ENCODE measurements around the gene PRKCA. TPM values are rescaled to one million over a fixed set of nuclear protein-coding genes. Genes with fewer than 3 reads are reported as not detected.

The PRKCA gene
- total and polyA plus RNA-seq, 2 experiments from 2014 or later, result 6.4 to 35.4 TPM

DNA sequence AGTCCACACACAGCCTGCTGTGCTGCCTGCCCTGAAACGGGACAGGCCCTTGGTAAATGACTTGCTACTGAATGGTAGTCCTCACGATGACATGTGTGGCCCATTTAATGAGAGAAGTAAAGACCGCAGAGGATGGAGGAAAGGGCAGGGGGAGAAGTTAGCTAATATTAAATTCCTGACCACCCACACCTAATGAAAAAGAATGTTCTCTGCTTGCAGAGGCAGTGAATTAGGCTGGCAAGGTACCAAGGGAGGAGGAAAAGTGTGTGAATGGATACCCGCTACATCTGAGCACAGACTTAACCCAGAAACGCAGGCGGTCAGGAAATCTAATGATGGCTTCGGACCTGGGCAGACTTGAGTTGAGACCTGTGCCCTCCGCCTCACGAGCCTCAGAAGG, 141.2 kb downstream of the PRKCA start (continued):
- TF ChIP-seq JUNB (IDR thresholded peaks at IDR 0.05; ENCODE audit: unreplicated experiment), result no peak
- no peak for TF ChIP-seq EZH2 (IDR thresholded peaks at IDR 0.05; ENCODE audit: low read depth, unreplicated experiment)
- no peak for TF ChIP-seq NANOG (IDR thresholded peaks at IDR 0.05; ENCODE audit: borderline replicate concordance)
- TF ChIP-seq ZNF331 (CRISPR knock-in tag; IDR thresholded peaks at IDR 0.05; ENCODE audit: low read depth), result no peak
- no peak for TF ChIP-seq POLR2AphosphoS5 (IDR thresholded peaks at IDR 0.05; ENCODE audit: low read depth)
- no peak for TF ChIP-seq CREB1 (CRISPR knock-in tag; IDR thresholded peaks at IDR 0.05; ENCODE audit: low read depth)
- TF ChIP-seq CTCF (conservative IDR thresholded peaks at IDR 0.05; ENCODE audit: low read depth in 2 of 2), result no peak
- TF ChIP-seq ZNF114 (CRISPR knock-in tag; IDR thresholded peaks at IDR 0.05), result no peak
- no peak for TF ChIP-seq ETS1 (IDR thresholded peaks at IDR 0.05)
- TF ChIP-seq, protein P1, sequence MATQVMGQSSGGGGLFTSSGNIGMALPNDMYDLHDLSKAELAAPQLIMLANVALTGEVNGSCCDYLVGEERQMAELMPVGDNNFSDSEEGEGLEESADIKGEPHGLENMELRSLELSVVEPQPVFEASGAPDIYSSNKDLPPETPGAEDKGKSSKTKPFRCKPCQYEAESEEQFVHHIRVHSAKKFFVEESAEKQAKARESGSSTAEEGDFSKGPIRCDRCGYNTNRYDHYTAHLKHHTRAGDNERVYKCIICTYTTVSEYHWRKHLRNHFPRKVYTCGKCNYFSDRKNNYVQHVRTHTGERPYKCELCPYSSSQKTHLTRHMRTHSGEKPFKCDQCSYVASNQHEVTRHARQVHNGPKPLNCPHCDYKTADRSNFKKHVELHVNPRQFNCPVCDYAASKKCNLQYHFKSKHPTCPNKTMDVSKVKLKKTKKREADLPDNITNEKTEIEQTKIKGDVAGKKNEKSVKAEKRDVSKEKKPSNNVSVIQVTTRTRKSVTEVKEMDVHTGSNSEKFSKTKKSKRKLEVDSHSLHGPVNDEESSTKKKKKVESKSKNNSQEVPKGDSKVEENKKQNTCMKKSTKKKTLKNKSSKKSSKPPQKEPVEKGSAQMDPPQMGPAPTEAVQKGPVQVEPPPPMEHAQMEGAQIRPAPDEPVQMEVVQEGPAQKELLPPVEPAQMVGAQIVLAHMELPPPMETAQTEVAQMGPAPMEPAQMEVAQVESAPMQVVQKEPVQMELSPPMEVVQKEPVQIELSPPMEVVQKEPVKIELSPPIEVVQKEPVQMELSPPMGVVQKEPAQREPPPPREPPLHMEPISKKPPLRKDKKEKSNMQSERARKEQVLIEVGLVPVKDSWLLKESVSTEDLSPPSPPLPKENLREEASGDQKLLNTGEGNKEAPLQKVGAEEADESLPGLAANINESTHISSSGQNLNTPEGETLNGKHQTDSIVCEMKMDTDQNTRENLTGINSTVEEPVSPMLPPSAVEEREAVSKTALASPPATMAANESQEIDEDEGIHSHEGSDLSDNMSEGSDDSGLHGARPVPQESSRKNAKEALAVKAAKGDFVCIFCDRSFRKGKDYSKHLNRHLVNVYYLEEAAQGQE (IDR thresholded peaks at IDR 0.05; ENCODE audit: unreplicated experiment), result no peak

- H3K27me3 ChIP-seq (ENCODE audit: insufficient read depth), result no peaks in the 10 kb centered on the region
- Mint-ChIP-seq H3K27ac (no peak overlapping the region), H3K4me3 (no peak overlapping the region), H3K9me3 (no peaks in the 10 kb centered on the region), H3K4me1 (peaks cover 21% of the 10 kb centered on the region), H3K27me3 (ENCODE audit: insufficient read depth, low read depth, poor library complexity) (peaks cover 4% of the 10 kb centered on the region), H3K36me3 (ENCODE audit: low read depth) (no peaks in the 10 kb centered on the region)
- H3K79me2 ChIP-seq (replicated peaks; ENCODE audit: insufficient read depth), result no peaks in the 10 kb centered on the region; the same call in 1 of the 2 replicates
- peaks cover 8% of the 10 kb centered on the region; the same call in 1 of the 2 replicates for H3K4me1 ChIP-seq (ENCODE audit: insufficient read depth)
- ATAC-seq (no peak), DNase-seq (ENCODE audit: low spot score) (no peak)
- H4K20me1 ChIP-seq (replicated peaks; ENCODE audit: insufficient read depth), result no peaks in the 10 kb centered on the region
- no peak overlapping the region for H3K4me3 ChIP-seq
- H2AFZ ChIP-seq, result no peak overlapping the region
- no peak overlapping the region for H3K27ac ChIP-seq (ENCODE audit: low read depth)
- no peak overlapping the region for H3K4me2 ChIP-seq
- peaks cover 6% of the 10 kb centered on the region; the same call in 1 of the 2 replicates for H3K9me2 ChIP-seq (ENCODE audit: insufficient read depth)
- no peaks in the 10 kb centered on the region for H3K36me3 ChIP-seq (ENCODE audit: insufficient read depth)
- no peaks in the 10 kb centered on the region for H3F3A ChIP-seq (replicated peaks; ENCODE audit: low read depth)
- TF ChIP-seq ZNF331 (CRISPR knock-in tag; IDR thresholded peaks at IDR 0.05; ENCODE audit: low read depth) (no peak), JUNB (IDR thresholded peaks at IDR 0.05; ENCODE audit: unreplicated experiment) (no peak), POLR2AphosphoS5 (IDR thresholded peaks at IDR 0.05; ENCODE audit: low read depth) (no peak), CREB1 (CRISPR knock-in tag; IDR thresholded peaks at IDR 0.05; ENCODE audit: low read depth) (no peak), CTCF (conservative IDR thresholded peaks at IDR 0.05; ENCODE audit: low read depth in 2 of 2) (no peak)
These were observed 141.6 kb downstream of the PRKCA start for GRCh38 chr17:66444031-66444430.
